Endothelial cell (in vitro differentiated cells): ENCODE results near the gene DACT1. TPM values are rescaled to one million over a fixed set of nuclear protein-coding genes. Genes with fewer than 3 reads are reported as not detected.

Experiments
- DNase-seq: peaks from one replicate; pipeline ENCODE4 v3.0.0; 2021; ENCODE audit warnings: low spot score
- H3K27ac Mint-ChIP-seq: one replicate; pipeline ENCODE4 v1.8.0; 2021; ENCODE audit warnings: mixed read lengths, inconsistent platforms; ENCODE audit not compliant: unreplicated experiment
- H3K27me3 Mint-ChIP-seq: one replicate; pipeline ENCODE4 v1.8.0; 2021; ENCODE audit warnings: mild to moderate bottlenecking, moderate library complexity, mixed read lengths, inconsistent platforms; ENCODE audit not compliant: unreplicated experiment
- H3K36me3 Mint-ChIP-seq: one replicate; pipeline ENCODE4 v1.8.0; 2021; ENCODE audit warnings: mild to moderate bottlenecking, low read depth, mixed read lengths, inconsistent platforms; ENCODE audit not compliant: unreplicated experiment
- H3K4me1 Mint-ChIP-seq: one replicate; pipeline ENCODE4 v1.8.0; 2021; ENCODE audit warnings: mild to moderate bottlenecking, mixed read lengths, inconsistent platforms; ENCODE audit not compliant: unreplicated experiment
- H3K4me3 Mint-ChIP-seq: one replicate; pipeline ENCODE4 v1.8.0; 2021; ENCODE audit warnings: mild to moderate bottlenecking, mixed read lengths, inconsistent platforms; ENCODE audit not compliant: unreplicated experiment
- H3K9me3 Mint-ChIP-seq: one replicate; pipeline ENCODE4 v1.8.0; 2021; ENCODE audit warnings: mixed read lengths, inconsistent platforms; ENCODE audit not compliant: unreplicated experiment
- total RNA-seq: library from RNA; stranded (reverse); fragmentation: NEBNext Ultra II Directional; extraction: Animal tissue kit (Norgen Biotek cat#: 25700); gene quantifications from one replicate; pipeline ENCODE4 v1.2.1, GENCODE V29; 2021; ENCODE audit not compliant: unreplicated experiment
- TF ChIP-seq, protein P1 (sequence below): fragments of 200-600 bp; sonication (generic); IDR thresholded peaks from one replicate; pipeline ENCODE4 v1.5.0; 2021; ENCODE audit warnings: antibody characterized with exemption; ENCODE audit not compliant: unreplicated experiment

DACT1 gene
- total RNA-seq, 1 donor from 2014 or later: 2.0 TPM

- no peak overlapping the region for H3K27ac Mint-ChIP-seq
- no peaks in the 10 kb centered on the region for H3K27me3 Mint-ChIP-seq
- no peak overlapping the region for H3K4me3 Mint-ChIP-seq
- no peaks in the 10 kb centered on the region for H3K9me3 Mint-ChIP-seq
- no peak for DNase-seq
- H3K4me1 Mint-ChIP-seq: peaks cover 10% of the 10 kb centered on the region
- H3K36me3 Mint-ChIP-seq: no peaks in the 10 kb centered on the region
- TF ChIP-seq, protein P1, sequence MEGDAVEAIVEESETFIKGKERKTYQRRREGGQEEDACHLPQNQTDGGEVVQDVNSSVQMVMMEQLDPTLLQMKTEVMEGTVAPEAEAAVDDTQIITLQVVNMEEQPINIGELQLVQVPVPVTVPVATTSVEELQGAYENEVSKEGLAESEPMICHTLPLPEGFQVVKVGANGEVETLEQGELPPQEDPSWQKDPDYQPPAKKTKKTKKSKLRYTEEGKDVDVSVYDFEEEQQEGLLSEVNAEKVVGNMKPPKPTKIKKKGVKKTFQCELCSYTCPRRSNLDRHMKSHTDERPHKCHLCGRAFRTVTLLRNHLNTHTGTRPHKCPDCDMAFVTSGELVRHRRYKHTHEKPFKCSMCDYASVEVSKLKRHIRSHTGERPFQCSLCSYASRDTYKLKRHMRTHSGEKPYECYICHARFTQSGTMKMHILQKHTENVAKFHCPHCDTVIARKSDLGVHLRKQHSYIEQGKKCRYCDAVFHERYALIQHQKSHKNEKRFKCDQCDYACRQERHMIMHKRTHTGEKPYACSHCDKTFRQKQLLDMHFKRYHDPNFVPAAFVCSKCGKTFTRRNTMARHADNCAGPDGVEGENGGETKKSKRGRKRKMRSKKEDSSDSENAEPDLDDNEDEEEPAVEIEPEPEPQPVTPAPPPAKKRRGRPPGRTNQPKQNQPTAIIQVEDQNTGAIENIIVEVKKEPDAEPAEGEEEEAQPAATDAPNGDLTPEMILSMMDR: no peak
Observed at GRCh38 chr14:58662759-58663158, 25.0 kb downstream of the DACT1 start.

GRCh38 chr14:58663494-58664111 is 25.8 kb downstream of the DACT1 start:
- Mint-ChIP-seq H3K4me1 (peaks cover 10% of the 10 kb centered on the region), H3K27ac (no peak overlapping the region), H3K4me3 (no peak overlapping the region), H3K9me3 (no peaks in the 10 kb centered on the region), H3K27me3 (no peaks in the 10 kb centered on the region), H3K36me3 (no peaks in the 10 kb centered on the region)
- no peak for DNase-seq
- TF ChIP-seq, protein P1: no peak

- TF ChIP-seq, protein P1: no peak
- peaks cover 10% of the 10 kb centered on the region for H3K4me1 Mint-ChIP-seq
- no peaks in the 10 kb centered on the region for H3K27me3 Mint-ChIP-seq
- no peaks in the 10 kb centered on the region for H3K9me3 Mint-ChIP-seq
- H3K27ac Mint-ChIP-seq: no peak overlapping the region
- H3K4me3 Mint-ChIP-seq: no peak overlapping the region
- DNase-seq: no peak
- H3K36me3 Mint-ChIP-seq: no peaks in the 10 kb centered on the region
Observed at GRCh38 chr14:58665773-58666500, 28.2 kb downstream of the DACT1 start.

DNA sequence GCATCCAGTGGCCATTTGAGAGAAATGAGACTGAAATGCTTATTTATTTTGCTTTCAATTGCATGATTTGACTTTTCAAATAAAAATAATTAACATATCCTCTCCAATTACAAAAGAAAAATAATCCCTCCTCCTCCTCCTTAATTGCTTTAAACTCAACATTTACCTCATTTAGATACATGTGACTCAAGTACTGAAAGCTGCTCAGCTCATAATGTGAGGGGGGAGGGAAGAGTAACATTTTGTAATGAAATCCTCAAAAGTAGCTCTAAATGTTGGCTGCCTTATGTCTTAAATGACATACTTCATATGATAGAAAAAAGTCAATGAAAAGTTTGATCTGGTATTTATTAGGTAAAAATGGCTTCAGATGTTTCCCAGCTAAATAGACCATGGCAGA is 29.0 kb downstream of the DACT1 start:
- H3K27ac Mint-ChIP-seq: no peak overlapping the region
- DNase-seq: no peak
- H3K36me3 Mint-ChIP-seq: no peaks in the 10 kb centered on the region
- H3K9me3 Mint-ChIP-seq: no peaks in the 10 kb centered on the region
- H3K27me3 Mint-ChIP-seq: no peaks in the 10 kb centered on the region
- H3K4me3 Mint-ChIP-seq: no peak overlapping the region
- peaks cover 7% of the 10 kb centered on the region for H3K4me1 Mint-ChIP-seq
- TF ChIP-seq, protein P1: no peak

DNA sequence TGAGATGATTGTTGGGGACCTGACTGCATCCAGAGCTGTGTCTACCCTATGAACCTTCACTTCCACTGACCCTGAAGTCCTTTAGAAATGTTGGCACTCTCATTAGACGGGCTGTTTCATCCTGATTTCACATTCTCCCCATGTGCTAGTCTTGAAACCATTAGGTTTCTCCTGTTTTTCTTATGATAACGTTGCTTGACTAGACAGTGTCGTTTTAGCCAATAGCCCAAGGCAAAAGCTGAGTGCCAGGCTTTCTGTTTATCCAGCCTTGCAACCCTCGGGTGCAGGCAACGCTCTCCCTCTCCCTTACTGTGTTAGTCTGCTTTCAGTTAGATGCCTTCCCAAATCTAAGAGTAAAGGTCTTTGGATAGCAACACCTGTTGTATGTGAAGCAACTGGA is 30.1 kb downstream of the DACT1 start:
- Mint-ChIP-seq H3K27ac (no peak overlapping the region), H3K4me1 (no peaks in the 10 kb centered on the region), H3K9me3 (no peaks in the 10 kb centered on the region), H3K36me3 (no peaks in the 10 kb centered on the region), H3K27me3 (no peaks in the 10 kb centered on the region), H3K4me3 (no peak overlapping the region)
- TF ChIP-seq, protein P1: no peak
- DNase-seq: no peak
